Muscle layer of colon (tissue), 2 donors: Measurements from ENCODE around the gene PLAC1.

Experiments used
- H3K27ac ChIP-seq: one replicate; pipeline ENCODE4 v1.7.0; 2013; ENCODE audit warnings: low read depth, mild to moderate bottlenecking, low read length, moderate library complexity
- H3K27me3 ChIP-seq, 2 donors: one replicate each; pipeline ENCODE4 v1.7.0; 2013; ENCODE audit warnings: low read length in 2 of 2, mild to moderate bottlenecking in 2 of 2; ENCODE audit not compliant: insufficient read depth in 2 of 2, control insufficient read depth in 1 of 2
- H3K36me3 ChIP-seq: one replicate; pipeline ENCODE4 v1.7.0; 2013; ENCODE audit warnings: mild to moderate bottlenecking, low read length; ENCODE audit not compliant: insufficient read depth
- H3K4me1 ChIP-seq: one replicate; pipeline ENCODE4 v1.7.0; 2013; ENCODE audit warnings: mild to moderate bottlenecking, low read length; ENCODE audit not compliant: insufficient read depth
- H3K4me3 ChIP-seq, 2 donors: one replicate each; pipeline ENCODE4 v1.7.0; 2013; ENCODE audit warnings: low read length in 2 of 2, low read depth in 1 of 2, mild to moderate bottlenecking in 1 of 2, moderate library complexity in 1 of 2
- H3K9ac ChIP-seq: one replicate; pipeline ENCODE4 v1.7.0; 2013; ENCODE audit warnings: low read length
- H3K9me3 ChIP-seq: one replicate; pipeline ENCODE4 v1.7.0; 2013; ENCODE audit warnings: mild to moderate bottlenecking, low read length
- donor health status: abdominal sarcoma.
- donor health status: Adenocarcinoma of cecum.

The PLAC1 gene

DNA sequence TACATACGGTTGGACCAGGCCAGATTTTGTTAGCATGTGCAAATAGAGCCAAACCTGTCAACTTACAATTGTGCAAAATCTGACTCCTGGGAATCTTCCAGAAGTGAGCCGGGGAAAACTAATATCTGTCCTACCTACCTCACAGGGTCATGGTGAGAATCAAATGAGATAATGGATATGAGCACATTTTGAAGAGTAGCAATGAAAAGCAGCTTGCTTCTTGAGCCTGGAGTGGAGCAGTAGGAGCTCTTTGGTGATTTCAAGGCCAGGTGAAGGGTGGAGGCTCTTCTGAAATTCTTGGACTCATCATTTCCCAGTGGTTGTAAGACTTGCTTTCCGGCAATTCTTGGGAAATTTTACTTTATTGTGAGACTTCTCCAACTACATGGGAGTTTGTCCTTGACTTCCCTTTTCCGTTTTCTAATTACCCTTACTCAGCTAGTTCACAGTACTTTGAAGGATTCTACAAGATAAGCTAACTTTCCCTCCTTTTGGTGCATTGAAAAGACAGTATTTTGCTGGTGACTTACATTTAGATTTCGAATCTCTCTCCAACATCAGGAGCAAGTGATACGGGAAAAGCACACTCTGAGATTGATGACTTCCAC, 12.2 kb downstream of the PLAC1 start:
- Histone ChIP-seq H3K27ac (no peak overlapping the region), H3K4me1 (no peaks in the 10 kb centered on the region), H3K4me3 (no peak overlapping the region), H3K9me3 (no peaks in the 10 kb centered on the region), H3K36me3 (no peaks in the 10 kb centered on the region), H3K27me3 (no peaks in the 10 kb centered on the region), H3K9ac (no peak overlapping the region)

DNA sequence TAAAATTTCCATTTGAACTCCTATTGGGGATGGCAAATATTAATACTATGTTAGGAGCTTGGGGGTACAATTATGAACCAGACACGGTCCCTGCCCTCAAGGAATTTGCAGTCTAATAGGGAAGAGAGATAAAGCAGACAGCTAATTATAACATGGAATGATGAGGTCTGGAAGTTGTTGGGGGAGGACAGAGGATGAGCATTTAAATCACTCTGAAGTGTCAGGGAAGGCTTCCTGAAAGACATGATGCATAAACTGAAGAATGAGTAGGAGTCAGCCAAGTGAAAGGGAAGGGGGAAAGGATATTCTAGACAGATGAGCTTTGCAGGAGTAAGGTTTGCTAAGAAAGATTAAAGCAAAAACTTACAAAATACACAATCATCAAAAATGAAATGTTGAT, 15.9 kb downstream of the PLAC1 start:
- no peak overlapping the region for H3K4me3 ChIP-seq
- H3K27ac ChIP-seq: no peak overlapping the region
- H3K27me3 ChIP-seq: peaks cover 0 to 5% of the 10 kb centered on the region in 2 donors
- no peaks in the 10 kb centered on the region for H3K36me3 ChIP-seq
- H3K4me1 ChIP-seq: no peaks in the 10 kb centered on the region
- no peak overlapping the region for H3K9ac ChIP-seq
- no peaks in the 10 kb centered on the region for H3K9me3 ChIP-seq

DNA sequence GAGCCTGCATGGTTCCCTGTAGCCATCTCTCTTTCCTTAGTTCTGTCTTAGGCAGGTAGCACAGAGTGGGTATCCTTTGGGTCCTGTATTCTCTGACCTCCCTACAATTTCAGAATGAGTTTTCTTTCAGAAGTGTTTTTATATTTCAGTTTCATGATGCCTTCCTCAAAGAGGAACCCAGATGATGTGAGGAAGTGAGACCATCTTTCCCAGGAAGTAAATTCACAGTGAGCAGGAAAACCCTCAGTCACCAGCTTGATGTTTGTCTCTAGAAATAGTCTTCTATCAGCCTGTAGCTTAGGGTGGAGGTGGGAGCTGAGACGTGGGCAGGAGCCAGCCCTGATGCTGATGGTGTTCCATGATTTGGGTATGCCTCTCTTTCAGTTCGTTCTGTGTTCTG, 16.9 kb downstream of the PLAC1 start:
- no peak overlapping the region for H3K27ac ChIP-seq
- H3K4me3 ChIP-seq: no peak overlapping the region
- H3K4me1 ChIP-seq: no peaks in the 10 kb centered on the region
- H3K27me3 ChIP-seq: peaks cover 0 to 5% of the 10 kb centered on the region in 2 donors
- H3K9ac ChIP-seq: no peak overlapping the region
- no peaks in the 10 kb centered on the region for H3K9me3 ChIP-seq
- no peaks in the 10 kb centered on the region for H3K36me3 ChIP-seq

DNA sequence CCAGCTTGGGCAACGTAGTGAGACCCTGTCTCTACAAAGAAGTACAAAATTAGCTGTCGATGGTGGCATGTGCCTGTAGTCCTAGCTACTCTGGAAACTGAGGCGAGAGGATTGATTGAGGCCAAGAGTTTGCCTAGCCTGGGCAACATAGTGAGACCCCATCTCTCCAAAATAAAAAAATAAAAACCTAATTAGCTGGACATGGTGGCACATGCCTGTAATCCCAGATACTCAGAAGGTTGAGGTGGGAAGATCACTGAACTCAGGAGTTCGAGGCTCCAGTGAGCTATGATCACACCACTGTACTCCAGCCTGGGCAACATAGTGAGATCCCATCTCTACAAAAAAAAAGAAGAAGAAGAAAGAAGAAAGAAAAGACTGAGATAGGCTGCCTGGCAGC, 17.4 kb downstream of the PLAC1 start:
- H3K27me3 ChIP-seq: peaks cover 0 to 5% of the 10 kb centered on the region in 2 donors
- H3K4me3 ChIP-seq: no peak overlapping the region
- H3K4me1 ChIP-seq: no peaks in the 10 kb centered on the region
- no peaks in the 10 kb centered on the region for H3K36me3 ChIP-seq
- H3K9ac ChIP-seq: no peak overlapping the region
- no peaks in the 10 kb centered on the region for H3K9me3 ChIP-seq
- no peak overlapping the region for H3K27ac ChIP-seq

DNA sequence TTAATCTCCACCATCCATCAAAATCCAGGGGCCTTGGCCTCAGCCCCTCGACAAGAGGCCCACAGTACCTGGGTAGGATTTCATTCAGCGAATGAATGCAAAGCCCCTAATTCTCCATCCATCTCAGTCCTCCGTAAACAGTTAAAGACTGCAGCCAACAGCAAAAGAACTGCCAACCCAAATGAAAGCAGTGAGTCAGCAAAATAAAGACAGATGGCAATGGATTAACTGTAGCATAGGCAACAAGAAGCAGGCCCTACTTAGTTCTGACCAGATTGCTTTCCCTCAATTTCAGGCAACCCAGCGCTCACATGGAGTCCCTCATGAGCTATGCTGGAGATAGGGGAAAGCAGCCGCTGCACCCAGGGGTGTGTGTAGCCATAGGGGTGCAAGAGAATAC, 21.4 kb downstream of the PLAC1 start:
- no peaks in the 10 kb centered on the region for H3K4me1 ChIP-seq

DNA sequence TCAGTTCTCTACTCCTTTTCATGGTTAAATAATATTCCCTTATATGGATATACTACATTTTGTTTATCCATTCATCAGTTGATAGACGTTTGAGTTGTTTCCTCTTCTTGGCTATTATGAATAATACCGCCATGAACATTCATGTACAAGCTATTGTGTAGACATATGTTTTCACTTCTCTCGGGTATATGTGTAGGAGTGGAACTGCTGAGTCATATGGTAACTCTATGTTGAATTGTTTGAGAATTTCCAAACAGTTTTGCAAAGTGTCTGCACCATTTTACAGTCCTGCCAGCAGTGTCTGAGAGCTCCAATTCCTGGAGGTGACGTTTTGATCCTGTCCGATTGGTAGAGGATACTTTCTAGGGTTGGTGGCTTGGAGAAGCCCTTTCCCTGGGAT, 23.6 kb downstream of the PLAC1 start:
- peaks cover 0 to 2% of the 10 kb centered on the region in 2 donors for H3K27me3 ChIP-seq
- H3K9ac ChIP-seq: no peak overlapping the region
- no peaks in the 10 kb centered on the region for H3K4me1 ChIP-seq
- H3K9me3 ChIP-seq: no peaks in the 10 kb centered on the region
- no peak overlapping the region for H3K4me3 ChIP-seq
- H3K36me3 ChIP-seq: no peaks in the 10 kb centered on the region
- no peak overlapping the region for H3K27ac ChIP-seq

More for the DNA sequence above, 21.4 kb downstream of the PLAC1 start:
- Histone ChIP-seq H3K27ac (no peak overlapping the region), H3K4me3 (no peak overlapping the region), H3K9me3 (no peaks in the 10 kb centered on the region), H3K36me3 (no peaks in the 10 kb centered on the region), H3K9ac (no peak overlapping the region), H3K27me3 (peaks cover 0 to 5% of the 10 kb centered on the region in 2 donors)

DNA sequence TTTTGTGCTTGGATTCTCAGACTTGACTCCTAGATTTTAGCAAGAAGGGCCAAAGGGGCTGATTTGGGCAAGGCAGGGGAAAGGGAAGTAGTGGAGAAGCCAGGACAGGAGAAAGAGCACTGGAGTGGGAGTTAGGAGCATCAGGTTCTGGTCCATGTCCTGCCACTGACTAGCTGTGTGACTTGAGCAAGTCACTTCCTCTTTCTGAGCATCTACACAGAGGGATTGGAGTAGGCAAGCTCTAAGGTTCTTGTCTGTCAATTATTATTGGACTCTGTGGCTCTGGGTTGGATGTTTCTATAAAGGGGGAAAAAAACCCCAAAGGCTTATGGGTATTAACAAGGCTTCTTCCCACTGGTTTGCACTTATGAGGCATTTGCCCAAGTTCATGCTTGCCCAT, 24.4 kb downstream of the PLAC1 start:
- Histone ChIP-seq H3K27me3 (no peaks in the 10 kb centered on the region), H3K36me3 (no peaks in the 10 kb centered on the region), H3K4me3 (no peak overlapping the region), H3K27ac (no peak overlapping the region), H3K9ac (no peak overlapping the region), H3K4me1 (no peaks in the 10 kb centered on the region), H3K9me3 (no peaks in the 10 kb centered on the region)

DNA sequence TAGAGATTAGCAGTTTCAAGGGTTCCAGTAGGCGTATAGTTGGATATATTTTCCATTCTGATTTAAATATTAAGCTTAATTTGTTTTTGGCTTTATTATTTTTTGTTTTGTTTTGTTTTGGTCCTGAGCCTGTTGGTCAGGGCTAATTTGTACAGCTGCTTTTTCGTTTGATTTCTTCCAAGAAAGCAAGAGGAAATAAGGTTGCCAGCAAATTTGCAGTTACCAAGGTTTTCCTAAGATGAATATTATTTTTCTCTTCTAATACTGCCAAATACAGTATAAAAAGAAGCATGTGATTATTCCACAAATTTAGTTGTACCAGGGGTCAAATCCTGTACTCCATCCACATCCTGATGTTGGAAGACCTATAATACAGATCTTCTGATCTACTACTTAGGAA, 24.9 kb downstream of the PLAC1 start:
- no peak overlapping the region for H3K9ac ChIP-seq
- no peak overlapping the region for H3K4me3 ChIP-seq
- no peaks in the 10 kb centered on the region for H3K9me3 ChIP-seq
- no peaks in the 10 kb centered on the region for H3K27me3 ChIP-seq
- H3K27ac ChIP-seq: no peak overlapping the region
- H3K36me3 ChIP-seq: no peaks in the 10 kb centered on the region
- H3K4me1 ChIP-seq: no peaks in the 10 kb centered on the region

DNA sequence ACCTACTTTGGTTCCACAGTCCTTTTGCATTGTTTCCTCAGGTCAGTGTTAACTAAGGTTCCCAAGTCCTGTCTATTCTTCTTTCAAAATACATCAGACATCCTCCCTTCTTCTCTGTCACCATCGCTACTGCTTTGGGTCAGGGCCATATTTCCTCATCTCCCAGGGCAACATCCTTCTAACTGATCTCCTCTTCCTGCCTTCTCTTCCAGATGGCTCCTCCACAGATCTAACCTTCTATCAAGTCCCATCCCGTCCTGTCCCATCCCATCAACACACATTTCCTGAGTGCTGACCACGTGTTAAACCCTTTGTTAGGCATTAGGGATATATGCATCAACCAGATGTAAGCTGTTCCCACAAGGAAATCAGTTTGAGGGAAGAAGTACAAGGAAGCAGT, 25.9 kb downstream of the PLAC1 start:
- Histone ChIP-seq H3K4me3 (no peak overlapping the region), H3K27me3 (no peaks in the 10 kb centered on the region), H3K36me3 (no peaks in the 10 kb centered on the region), H3K9me3 (no peaks in the 10 kb centered on the region), H3K27ac (no peak overlapping the region), H3K4me1 (no peaks in the 10 kb centered on the region), H3K9ac (no peak overlapping the region)

DNA sequence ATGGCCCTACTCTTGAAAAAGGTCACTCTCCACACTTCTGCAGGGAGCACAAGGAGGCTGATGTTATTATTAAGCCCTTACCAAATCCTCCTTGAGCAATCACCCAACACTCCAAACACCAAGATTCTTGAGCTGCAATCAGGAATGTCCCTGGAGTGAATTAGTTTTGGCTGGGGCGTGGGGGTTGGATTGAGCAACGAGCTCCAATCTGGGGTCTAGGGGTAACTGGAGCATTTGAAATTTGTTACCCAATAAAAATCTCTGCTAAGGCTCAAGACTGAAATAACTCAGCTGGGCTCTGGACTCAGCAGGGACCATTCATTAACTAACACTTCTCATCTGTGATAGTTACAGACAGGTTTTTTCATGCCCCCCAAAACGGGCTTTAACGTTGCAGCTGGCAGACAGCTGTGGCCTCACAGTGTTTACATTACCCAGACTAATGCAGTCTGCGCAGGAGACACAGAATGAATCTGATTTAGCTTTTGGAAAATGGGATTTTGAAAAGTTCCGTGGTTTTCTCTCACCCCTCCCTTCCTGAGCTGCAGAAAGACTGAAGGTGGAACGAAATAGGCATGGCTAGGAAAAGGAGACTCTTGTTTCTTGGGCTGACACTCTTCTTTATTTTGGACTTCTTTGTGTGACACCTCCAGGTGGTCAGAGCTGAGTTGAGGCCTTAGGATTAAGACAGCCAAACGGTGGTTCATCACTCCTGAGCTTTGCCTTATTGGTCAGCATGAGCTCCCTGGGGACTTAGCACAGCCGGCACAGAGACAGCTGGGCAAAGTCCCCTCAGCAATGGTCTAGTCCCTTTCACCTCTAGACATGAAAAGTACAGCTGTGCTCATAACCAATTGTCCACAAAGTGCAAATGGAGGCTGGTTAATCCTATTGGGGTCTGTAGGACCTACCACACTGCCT, 26.6 kb downstream of the PLAC1 start:
- no peaks in the 10 kb centered on the region for H3K9me3 ChIP-seq
- no peak overlapping the region for H3K27ac ChIP-seq
- no peaks in the 10 kb centered on the region for H3K27me3 ChIP-seq
- no peaks in the 10 kb centered on the region for H3K36me3 ChIP-seq
- H3K4me3 ChIP-seq: no peak overlapping the region
- H3K4me1 ChIP-seq: no peaks in the 10 kb centered on the region
- no peak overlapping the region for H3K9ac ChIP-seq

DNA sequence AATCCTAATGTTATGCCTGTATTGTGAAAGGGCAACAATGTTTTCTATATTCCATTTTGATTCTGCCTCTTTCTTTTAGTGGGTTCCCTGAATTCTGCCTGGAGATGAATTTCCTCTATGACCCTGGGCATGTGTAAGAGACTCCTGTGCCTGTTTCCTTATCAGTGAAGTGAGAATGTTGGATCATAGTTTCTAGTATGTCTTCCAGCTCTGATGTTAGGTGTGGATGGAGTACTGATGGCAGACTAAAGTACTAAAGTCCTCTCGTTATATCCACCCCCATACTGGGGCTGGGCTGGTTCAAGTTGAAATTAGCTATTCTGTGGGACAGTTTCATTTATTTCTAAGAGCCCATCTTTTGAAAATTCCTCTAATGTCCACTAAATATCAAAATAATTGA, 29.6 kb downstream of the PLAC1 start:
- no peaks in the 10 kb centered on the region for H3K36me3 ChIP-seq
- H3K9ac ChIP-seq: no peak overlapping the region
- H3K4me1 ChIP-seq: no peaks in the 10 kb centered on the region
- no peak overlapping the region for H3K27ac ChIP-seq
- H3K27me3 ChIP-seq: no peaks in the 10 kb centered on the region
- H3K4me3 ChIP-seq: no peak overlapping the region
- H3K9me3 ChIP-seq: no peaks in the 10 kb centered on the region

DNA sequence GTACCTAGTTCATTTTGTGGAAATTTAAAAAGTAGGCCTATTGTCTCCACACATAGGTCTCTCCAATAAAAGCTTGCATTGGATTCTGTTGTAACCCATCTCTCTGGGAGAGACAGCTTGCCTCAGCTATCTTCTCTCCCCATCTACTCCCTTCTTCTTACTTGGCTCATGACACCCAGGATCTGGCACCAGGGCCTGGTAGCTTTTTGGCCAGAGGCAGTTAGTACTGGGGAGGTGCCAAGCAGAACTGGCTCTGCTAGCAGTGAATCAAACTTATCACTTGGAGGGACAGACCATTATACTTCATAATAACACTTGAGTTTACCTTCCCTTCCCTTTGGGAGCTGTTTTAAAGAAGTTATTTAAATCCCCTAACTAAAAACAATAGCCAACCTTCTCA, 31.8 kb downstream of the PLAC1 start:
- Histone ChIP-seq H3K4me3 (no peak overlapping the region), H3K9ac (no peak overlapping the region), H3K27me3 (no peaks in the 10 kb centered on the region), H3K36me3 (no peaks in the 10 kb centered on the region), H3K4me1 (no peaks in the 10 kb centered on the region), H3K9me3 (no peaks in the 10 kb centered on the region), H3K27ac (no peak overlapping the region)
